Measurements from ENCODE around the gene KRT81. TPM values are rescaled to one million over a fixed set of nuclear protein-coding genes. Genes with fewer than 3 reads are reported as not detected.

KRT81 gene
- total and polyA plus RNA-seq, 2 of the 4 experiments (the other 2 are of a cell fraction), result under 0.01 to 0.05 TPM

DNA sequence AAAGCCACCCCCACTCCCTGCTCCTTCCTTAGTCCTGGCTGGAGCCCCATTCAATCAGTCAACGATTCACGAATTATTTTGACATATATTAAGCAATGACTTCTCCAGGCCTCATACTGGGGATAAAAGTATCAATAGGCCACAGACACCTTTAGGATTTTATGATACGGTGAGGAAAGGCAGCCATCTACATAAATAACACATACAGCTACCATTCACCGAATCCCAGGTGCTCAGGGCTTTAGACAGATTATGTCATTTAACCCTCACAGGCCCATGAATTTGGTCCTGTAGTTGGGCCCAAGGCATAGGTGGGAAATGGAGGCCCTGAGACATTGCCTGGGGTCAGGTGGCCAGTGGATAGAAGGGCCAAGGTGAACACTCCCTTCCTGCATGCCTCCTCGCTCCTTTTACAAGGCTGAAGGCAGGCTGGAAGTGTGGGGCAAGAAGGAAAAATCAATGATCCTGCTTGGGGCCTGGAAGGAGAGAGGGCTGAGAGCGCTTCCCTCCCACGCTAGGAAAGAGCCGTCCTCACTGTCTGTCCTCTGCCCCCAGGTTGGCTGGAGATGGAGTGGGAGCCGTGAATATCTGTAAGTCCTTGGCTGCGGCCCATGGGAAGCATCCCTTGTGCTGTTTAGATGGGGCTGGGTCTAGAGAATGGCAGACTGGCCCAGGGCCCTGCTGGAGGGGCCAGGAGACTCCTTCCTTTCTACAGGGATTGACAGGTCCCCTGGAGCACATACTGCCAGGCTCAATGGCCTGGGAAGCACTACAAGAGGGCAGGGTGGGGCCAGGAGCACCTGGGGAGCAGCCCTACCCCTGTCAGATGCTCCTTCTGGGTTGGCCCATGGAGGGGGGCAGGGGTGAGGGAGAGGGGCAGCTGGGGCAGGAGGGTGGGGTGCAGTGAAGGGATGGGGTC lies 43.5 kb downstream of the KRT81 start:
- no peak overlapping the region for H3K4me3 ChIP-seq (ENCODE audit: insufficient read depth, low read depth, low read length)
- H4K5ac ChIP-seq (ENCODE audit: low read depth, low read length), result no peak overlapping the region
- H3K36me3 ChIP-seq (ENCODE audit: control insufficient read depth, insufficient read depth, low read length), result no peaks in the 10 kb centered on the region
- no peak overlapping the region for H4K8ac ChIP-seq (ENCODE audit: low read depth in 2 of 2, low read length in 2 of 2)
- ChIA-PET POLR2A (ENCODE audit: unreplicated experiment) (no interaction called here), CTCF (no interaction called here)
- H3K27me3 ChIP-seq (ENCODE audit: control insufficient read depth, insufficient read depth, low read length), result no peaks in the 10 kb centered on the region
- DNase-seq (no peak), ATAC-seq (ENCODE audit: low read depth) (no peak)
- H2AFZ ChIP-seq (replicated peaks; ENCODE audit: low read length, poor library complexity), result no peak overlapping the region
- intact Hi-C loops (cut with micrococcal nuclease) (no loop called here), dilution Hi-C loops (cut with HindIII; ENCODE audit: low sequenced_read_pairs, unreplicated experiment) (no loop called here), in situ Hi-C loops (cut with MboI; ENCODE audit: low sequenced_read_pairs) (no loop called here)
- no peak overlapping the region for H3K18ac ChIP-seq (ENCODE audit: low read depth, low read length)
- H2BK5ac ChIP-seq (ENCODE audit: low read depth, low read length, poor library complexity, severe bottlenecking), result no peak overlapping the region
- no peak overlapping the region for H3K23ac ChIP-seq (ENCODE audit: low read depth, low read length)
- H3K9me1 ChIP-seq (ENCODE audit: insufficient read depth, low read length), result peaks cover 24% of the 10 kb centered on the region
- no peak overlapping the region for H2AK9ac ChIP-seq (replicated peaks; ENCODE audit: low read depth, low read length, poor library complexity)
- no peak overlapping the region for H3K14ac ChIP-seq (replicated peaks; ENCODE audit: low read depth, low read length)
- peak overlapping the region; percentile 20; the same call in 2 of the 3 replicates for H2BK15ac ChIP-seq (ENCODE audit: low read depth, low read length)
- H3K4me1 ChIP-seq (ENCODE audit: control insufficient read depth, insufficient read depth, low read length), result peaks cover 27% of the 10 kb centered on the region
- H3K56ac ChIP-seq (ENCODE audit: extremely low read depth, insufficient read depth, low read length), result no peak overlapping the region
- peak overlapping the region; percentile 71 for H2BK20ac ChIP-seq (ENCODE audit: low read depth, low read length)
- BruUV-seq (replicated peaks), result no TSS peak
- H4K91ac ChIP-seq (ENCODE audit: insufficient read depth, low read depth, low read length), result peak overlapping the region; percentile 57
- no peak overlapping the region for H3K9ac ChIP-seq (ENCODE audit: low read depth, low read length)
- no peak overlapping the region for H3K27ac ChIP-seq (ENCODE audit: insufficient read depth, low read length)
- 49% methylated on average over 3 of the region's 10 CpGs; no CpG with 5 or more reads in 1 of the 2 experiments for WGBS, 2 experiments (ENCODE audit: extremely low coverage in 2 of 2, insufficient read length in 1 of 2)
- H3K4me2 ChIP-seq (ENCODE audit: low read depth, low read length), result no peak overlapping the region
- peak overlapping the region; percentile 25; the same call in 1 of the 2 replicates for H2AK5ac ChIP-seq (ENCODE audit: low read depth, low read length)
- no peaks in the 10 kb centered on the region for H3K9me3 ChIP-seq (ENCODE audit: control insufficient read depth, insufficient read depth, low read length)
- H3K4ac ChIP-seq (ENCODE audit: low read depth, low read length), result peak overlapping the region; percentile 56; the same call in 1 of the 2 replicates
- no peaks in the 10 kb centered on the region for H4K20me1 ChIP-seq (ENCODE audit: insufficient read depth, low read length)
- H3K79me1 ChIP-seq (ENCODE audit: low read depth in 1 of 2, low read length in 2 of 2), result peaks cover 0 to 6% of the 10 kb centered on the region in 2 experiments; a peak in 1 of 4 replicates
- peak overlapping the region; percentile 65 for H2BK120ac ChIP-seq (ENCODE audit: low read depth, low read length)
- TF ChIP-seq, protein P1, sequence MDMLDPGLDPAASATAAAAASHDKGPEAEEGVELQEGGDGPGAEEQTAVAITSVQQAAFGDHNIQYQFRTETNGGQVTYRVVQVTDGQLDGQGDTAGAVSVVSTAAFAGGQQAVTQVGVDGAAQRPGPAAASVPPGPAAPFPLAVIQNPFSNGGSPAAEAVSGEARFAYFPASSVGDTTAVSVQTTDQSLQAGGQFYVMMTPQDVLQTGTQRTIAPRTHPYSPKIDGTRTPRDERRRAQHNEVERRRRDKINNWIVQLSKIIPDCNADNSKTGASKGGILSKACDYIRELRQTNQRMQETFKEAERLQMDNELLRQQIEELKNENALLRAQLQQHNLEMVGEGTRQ (IDR thresholded peaks at IDR 0.05; ENCODE audit: low read depth, low read length), result no peak
- TF ChIP-seq BHLHE40 (IDR thresholded peaks at IDR 0.05; ENCODE audit: low read depth, low read length) (no peak), CHD1 (IDR thresholded peaks at IDR 0.05; ENCODE audit: low read depth, low read length) (no peak), SMC3 (IDR thresholded peaks at IDR 0.05; ENCODE audit: low read depth, low read length) (no peak), CEBPB (IDR thresholded peaks at IDR 0.05; ENCODE audit: low read depth, low read length) (no peak), RAD21 (IDR thresholded peaks at IDR 0.05; ENCODE audit: low read length) (no peak), MAZ (IDR thresholded peaks at IDR 0.05; ENCODE audit: borderline replicate concordance, low read depth, low read length) (no peak), POLR2A (IDR thresholded peaks at IDR 0.05; ENCODE audit: low read depth, low read length) (no peak), MAFK (IDR thresholded peaks at IDR 0.05; ENCODE audit: low read depth, low read length) (no peak), FOS (IDR thresholded peaks at IDR 0.05; ENCODE audit: low read depth, low read length) (no peak), RCOR1 (IDR thresholded peaks at IDR 0.05; ENCODE audit: insufficient replicate concordance, low read length) (no peak), RFX5 (IDR thresholded peaks at IDR 0.05; ENCODE audit: low read depth, low read length) (no peak), NFE2L2 (IDR thresholded peaks at IDR 0.05; ENCODE audit: low read depth, low read length) (no peak)
- TF ChIP-seq, protein P2, sequence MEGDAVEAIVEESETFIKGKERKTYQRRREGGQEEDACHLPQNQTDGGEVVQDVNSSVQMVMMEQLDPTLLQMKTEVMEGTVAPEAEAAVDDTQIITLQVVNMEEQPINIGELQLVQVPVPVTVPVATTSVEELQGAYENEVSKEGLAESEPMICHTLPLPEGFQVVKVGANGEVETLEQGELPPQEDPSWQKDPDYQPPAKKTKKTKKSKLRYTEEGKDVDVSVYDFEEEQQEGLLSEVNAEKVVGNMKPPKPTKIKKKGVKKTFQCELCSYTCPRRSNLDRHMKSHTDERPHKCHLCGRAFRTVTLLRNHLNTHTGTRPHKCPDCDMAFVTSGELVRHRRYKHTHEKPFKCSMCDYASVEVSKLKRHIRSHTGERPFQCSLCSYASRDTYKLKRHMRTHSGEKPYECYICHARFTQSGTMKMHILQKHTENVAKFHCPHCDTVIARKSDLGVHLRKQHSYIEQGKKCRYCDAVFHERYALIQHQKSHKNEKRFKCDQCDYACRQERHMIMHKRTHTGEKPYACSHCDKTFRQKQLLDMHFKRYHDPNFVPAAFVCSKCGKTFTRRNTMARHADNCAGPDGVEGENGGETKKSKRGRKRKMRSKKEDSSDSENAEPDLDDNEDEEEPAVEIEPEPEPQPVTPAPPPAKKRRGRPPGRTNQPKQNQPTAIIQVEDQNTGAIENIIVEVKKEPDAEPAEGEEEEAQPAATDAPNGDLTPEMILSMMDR (conservative IDR thresholded peaks at IDR 0.05; ENCODE audit: low read depth, low read length), result no peak
- TF ChIP-seq, protein P3, sequence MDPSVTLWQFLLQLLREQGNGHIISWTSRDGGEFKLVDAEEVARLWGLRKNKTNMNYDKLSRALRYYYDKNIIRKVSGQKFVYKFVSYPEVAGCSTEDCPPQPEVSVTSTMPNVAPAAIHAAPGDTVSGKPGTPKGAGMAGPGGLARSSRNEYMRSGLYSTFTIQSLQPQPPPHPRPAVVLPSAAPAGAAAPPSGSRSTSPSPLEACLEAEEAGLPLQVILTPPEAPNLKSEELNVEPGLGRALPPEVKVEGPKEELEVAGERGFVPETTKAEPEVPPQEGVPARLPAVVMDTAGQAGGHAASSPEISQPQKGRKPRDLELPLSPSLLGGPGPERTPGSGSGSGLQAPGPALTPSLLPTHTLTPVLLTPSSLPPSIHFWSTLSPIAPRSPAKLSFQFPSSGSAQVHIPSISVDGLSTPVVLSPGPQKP (IDR thresholded peaks at IDR 0.05; ENCODE audit: borderline replicate concordance, low read depth, low read length), result no peak

Measured in IMR-90 (cell line).